RWPE1 (cell line): ENCODE data around the gene JAK1.

ENCODE experiments used
- CTCF ChIA-PET: fragments of 350-600 bp; sonication (Branson Sonifier 250); formaldehyde crosslinking; extraction: SDS; loops from one replicate; lab custom pipeline; 2021; lab: Yijun Ruan, JAX
- POLR2A ChIA-PET: fragments of 400-600 bp; formaldehyde crosslinking; extraction: SDS; loops from one replicate; lab custom pipeline; 2020; ENCODE audit warnings: antibody characterized with exemption; ENCODE audit not compliant: low non-redundant PET; lab: Yijun Ruan, JAX
- DNase-seq: peaks from one replicate; pipeline ENCODE4 v3.0.0; 2012; ENCODE audit warnings: low spot score
- H3K27ac ChIP-seq: fragments of 450-650 bp; 2 replicates; pipeline ENCODE4 v1.5.1; 2017
- TF ChIP-seq, protein P1 (sequence below): fragments of 450-650 bp; conservative IDR thresholded peaks from 2 replicates; pipeline ENCODE4 v1.5.1; 2017; ENCODE audit warnings: low read depth, mild to moderate bottlenecking

JAK1 gene

DNA sequence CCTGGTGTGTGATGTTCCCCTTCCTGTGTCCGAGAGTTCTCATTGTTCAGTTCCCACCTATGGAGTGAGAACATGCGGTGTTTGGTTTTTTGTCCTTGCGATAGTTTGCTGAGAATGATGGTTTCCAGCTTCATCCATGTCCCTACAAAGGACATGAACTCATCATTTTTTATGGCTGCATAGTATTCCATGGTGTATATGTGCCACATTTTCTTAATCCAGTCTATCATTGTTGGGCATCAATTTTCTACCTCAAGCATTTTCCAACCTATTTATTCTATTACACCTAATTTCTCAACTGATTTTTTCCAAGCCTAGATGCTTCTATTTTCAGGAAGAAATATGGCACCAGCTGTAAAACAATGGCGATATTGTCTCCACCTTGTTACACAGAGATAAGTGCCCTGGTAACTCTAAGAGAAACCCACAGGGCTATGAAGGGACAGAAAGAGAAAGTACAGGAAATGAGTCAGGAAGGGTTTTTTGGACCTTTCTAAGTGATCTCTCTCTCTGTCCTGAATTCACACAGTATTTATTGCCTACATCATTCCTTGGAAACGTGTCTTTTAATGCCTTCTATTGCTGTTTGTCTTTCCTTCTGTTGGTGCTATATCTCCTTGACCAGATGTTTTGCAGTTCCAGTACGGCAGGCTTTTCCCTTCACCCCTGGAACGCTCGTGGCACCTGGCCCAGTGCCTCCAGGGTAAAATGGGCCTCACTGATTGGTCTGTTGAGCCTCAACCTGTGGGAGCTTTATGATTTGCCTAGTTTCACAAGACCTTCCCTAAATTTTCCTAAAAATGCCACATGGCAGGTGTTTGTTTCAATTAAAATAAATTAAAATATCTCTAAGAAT, 14.6 kb upstream of the JAK1 start:
- POLR2A ChIA-PET = no interaction called here

DNA sequence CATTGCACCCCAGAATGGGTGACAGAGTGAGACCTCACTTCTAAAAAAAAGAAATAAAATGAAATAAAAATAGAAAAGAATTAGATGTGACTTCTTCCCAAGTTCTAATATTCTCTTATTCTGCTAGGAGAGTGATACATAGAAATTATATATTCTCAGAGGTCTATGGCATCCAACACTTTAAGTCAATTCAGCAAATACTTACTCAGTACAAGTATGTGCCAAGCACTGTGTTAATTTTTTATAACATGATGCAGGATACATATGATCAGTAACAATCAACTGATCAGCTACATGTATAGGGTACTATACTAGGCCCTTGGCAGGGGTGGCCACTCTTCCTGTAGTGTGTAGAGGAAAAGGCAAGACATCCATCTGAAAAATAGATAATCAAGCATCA, 13.0 kb upstream of the JAK1 start:
- TF ChIP-seq, protein P1, sequence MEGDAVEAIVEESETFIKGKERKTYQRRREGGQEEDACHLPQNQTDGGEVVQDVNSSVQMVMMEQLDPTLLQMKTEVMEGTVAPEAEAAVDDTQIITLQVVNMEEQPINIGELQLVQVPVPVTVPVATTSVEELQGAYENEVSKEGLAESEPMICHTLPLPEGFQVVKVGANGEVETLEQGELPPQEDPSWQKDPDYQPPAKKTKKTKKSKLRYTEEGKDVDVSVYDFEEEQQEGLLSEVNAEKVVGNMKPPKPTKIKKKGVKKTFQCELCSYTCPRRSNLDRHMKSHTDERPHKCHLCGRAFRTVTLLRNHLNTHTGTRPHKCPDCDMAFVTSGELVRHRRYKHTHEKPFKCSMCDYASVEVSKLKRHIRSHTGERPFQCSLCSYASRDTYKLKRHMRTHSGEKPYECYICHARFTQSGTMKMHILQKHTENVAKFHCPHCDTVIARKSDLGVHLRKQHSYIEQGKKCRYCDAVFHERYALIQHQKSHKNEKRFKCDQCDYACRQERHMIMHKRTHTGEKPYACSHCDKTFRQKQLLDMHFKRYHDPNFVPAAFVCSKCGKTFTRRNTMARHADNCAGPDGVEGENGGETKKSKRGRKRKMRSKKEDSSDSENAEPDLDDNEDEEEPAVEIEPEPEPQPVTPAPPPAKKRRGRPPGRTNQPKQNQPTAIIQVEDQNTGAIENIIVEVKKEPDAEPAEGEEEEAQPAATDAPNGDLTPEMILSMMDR = no peak
- POLR2A ChIA-PET = no interaction called here
- no peak overlapping the region for H3K27ac ChIP-seq
- no peak for DNase-seq
- CTCF ChIA-PET = no interaction called here

More for the DNA sequence above, 14.6 kb upstream of the JAK1 start:
- CTCF ChIA-PET = interaction anchor here (0.6 kb wide), 1 partner anchor 37 kb away, joined by 4 read pairs; no protein-coding TSS in a partner anchor
- H3K27ac ChIP-seq = no peak overlapping the region
- TF ChIP-seq, protein P1 = no peak
- DNase-seq = no peak

DNA sequence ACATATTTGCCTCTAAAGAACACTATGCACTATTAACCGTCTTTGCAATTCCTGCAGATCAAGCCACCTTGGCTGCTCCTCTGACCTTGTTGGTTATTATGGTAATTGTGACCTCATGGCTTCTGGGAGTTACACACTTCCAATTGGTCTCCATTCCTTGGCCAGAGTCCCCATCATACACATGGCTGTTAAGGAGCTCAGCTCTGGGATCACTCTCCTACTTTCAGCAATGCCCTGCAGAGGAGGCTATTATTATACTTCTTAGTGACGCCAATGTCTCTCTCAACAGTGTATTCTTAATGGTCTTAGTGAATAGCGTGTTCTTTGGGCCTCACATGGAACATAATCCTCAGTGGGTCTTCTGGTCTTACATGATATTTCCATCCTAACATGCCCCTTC, 10.0 kb upstream of the JAK1 start:
- ChIA-PET POLR2A (no interaction called here), CTCF (no interaction called here)
- no peak for DNase-seq
- TF ChIP-seq, protein P1 = no peak
- H3K27ac ChIP-seq = no peak overlapping the region

DNA sequence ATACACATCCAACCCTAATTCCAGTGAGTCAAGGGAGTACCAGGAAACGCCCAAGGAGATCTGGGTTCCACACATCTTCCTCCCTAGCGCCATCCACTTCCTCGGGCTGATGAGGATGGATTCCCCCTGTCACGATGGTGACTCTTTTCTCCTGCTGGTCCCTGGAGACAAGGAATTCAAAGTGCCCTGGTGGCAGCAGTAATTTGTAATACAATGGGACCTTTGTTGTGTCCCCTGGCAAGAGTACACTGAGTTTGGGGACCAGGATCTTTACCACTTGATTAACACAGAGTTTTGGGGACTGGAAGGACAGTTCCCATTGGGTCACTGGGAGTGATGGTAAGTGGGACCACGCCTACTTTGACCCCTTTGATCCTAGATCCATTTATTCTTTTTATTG, 9.4 kb upstream of the JAK1 start:
- ChIA-PET POLR2A (no interaction called here), CTCF (no interaction called here)
- no peak for DNase-seq
- TF ChIP-seq, protein P1 = no peak
- H3K27ac ChIP-seq = no peak overlapping the region

DNA sequence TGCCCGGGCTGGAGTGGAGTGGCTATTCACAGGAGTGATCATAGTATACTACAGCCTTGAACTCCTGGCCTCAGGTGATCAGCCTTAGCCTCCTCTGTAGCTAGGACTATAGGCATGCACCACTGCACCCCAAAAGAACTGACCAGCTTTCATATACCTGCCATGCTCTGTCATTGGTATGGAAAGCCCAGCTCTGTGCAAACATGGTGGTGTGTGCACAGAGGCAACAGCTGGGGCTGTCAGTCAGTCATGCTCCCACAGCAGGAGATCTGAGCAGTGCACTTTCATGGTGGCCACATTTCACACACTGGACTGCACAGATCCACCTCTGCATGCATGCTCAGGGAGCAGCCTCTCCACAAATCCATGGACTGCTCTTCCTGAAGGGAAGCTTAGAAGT, 8.8 kb upstream of the JAK1 start:
- POLR2A ChIA-PET = no interaction called here
- CTCF ChIA-PET = no interaction called here
- H3K27ac ChIP-seq = no peak overlapping the region
- TF ChIP-seq, protein P1 = no peak
- DNase-seq = no peak

DNA sequence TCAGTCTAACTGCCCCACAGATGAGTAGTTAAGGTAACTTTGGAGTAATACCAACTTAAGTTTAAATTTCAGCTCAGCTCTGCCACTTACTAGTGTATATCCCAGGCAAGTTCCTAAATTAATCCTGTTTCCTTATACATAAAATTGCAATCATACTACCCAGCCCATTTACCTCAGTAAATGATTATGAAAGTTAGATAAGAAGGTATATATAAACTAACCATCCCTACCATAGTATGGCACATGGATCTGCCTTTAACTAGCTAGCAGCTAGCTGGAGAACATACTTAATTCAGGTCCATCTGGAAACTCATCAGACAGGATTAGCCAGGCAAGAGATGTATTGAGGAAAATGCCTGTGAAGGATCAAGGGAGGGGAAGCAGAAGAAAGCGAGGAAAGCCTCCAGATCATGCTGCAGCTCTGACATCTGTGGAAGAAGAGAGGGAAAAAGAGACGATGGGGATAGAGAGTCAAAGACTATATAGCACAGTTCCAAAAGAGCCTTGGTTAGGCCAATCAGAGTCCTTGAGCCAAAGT, 8.0 kb upstream of the JAK1 start:
- TF ChIP-seq, protein P1 = no peak
- ChIA-PET CTCF (no interaction called here), POLR2A (no interaction called here)
- no peak for DNase-seq
- no peak overlapping the region for H3K27ac ChIP-seq
